Urinary bladder (tissue), 4 donors: ENCODE results near the gene IL17B. TPM values are rescaled to one million over a fixed set of nuclear protein-coding genes. Genes with fewer than 3 reads are reported as not detected.

Source experiments
- DNase-seq: peaks from one replicate; pipeline ENCODE4 v3.0.0-alpha.2; 2015; ENCODE audit errors: extremely low spot score
- H3K27ac ChIP-seq: one replicate; pipeline ENCODE4 v1.5.1; 2013; ENCODE audit warnings: low read depth, mild to moderate bottlenecking, moderate library complexity
- H3K36me3 ChIP-seq: one replicate; pipeline ENCODE4 v1.6.1; 2013; ENCODE audit warnings: mild to moderate bottlenecking, moderate library complexity; ENCODE audit not compliant: insufficient read depth
- H3K4me1 ChIP-seq: one replicate; pipeline ENCODE4 v1.6.1; 2013; ENCODE audit warnings: mild to moderate bottlenecking, moderate library complexity; ENCODE audit not compliant: insufficient read depth
- H3K4me3 ChIP-seq: one replicate; pipeline ENCODE4 v1.5.1; 2013; ENCODE audit warnings: low read depth, low read length
- WGBS: extraction: QIAGEN DNeasy Blood & Tissue Kit; methylation state at CpG from one replicate; pipeline ENCODE4 v1.1.7; 2013; 5-methylcytosine and 5-hydroxymethylcytosine counted together
- polyA plus RNA-seq: library from polyadenylated mRNA; stranded (reverse); fragments of 200-250 nt; gene quantifications from one replicate; pipeline ENCODE4 v1.2.3, GENCODE V29; 2013
- total RNA-seq: library from RNA; depleted of rRNA; stranded (reverse); fragments of >200 nt; gene quantifications from one replicate; pipeline ENCODE4 v1.2.3, GENCODE V29; 2014
- donor health status: healthy with polysubstance abuse.
- donor health status: healthy.

Gene IL17B
- total and polyA plus RNA-seq, 2 donors = 3.7 to 8.9 TPM

GRCh38 chr5:149382517-149383220, 3.6 kb upstream of the IL17B start:
- Histone ChIP-seq H3K4me3 (no peak overlapping the region), H3K27ac (no peak overlapping the region), H3K4me1 (no peaks in the 10 kb centered on the region), H3K36me3 (no peaks in the 10 kb centered on the region)
- DNase-seq = no peak
- 49% methylated on average over 12 of the region's 12 CpGs for WGBS

GRCh38 chr5:149381986-149382338, 2.9 kb upstream of the IL17B start:
- Histone ChIP-seq H3K4me3 (no peak overlapping the region), H3K36me3 (no peaks in the 10 kb centered on the region), H3K27ac (peak overlapping the region; percentile 27), H3K4me1 (no peaks in the 10 kb centered on the region)
- DNase-seq = no peak
- 24% methylated on average over 16 of the region's 16 CpGs for WGBS

- no peaks in the 10 kb centered on the region for H3K36me3 ChIP-seq
- no peak overlapping the region for H3K4me3 ChIP-seq
- H3K27ac ChIP-seq = peak overlapping the region; percentile 68
- 30% methylated on average over 8 of the region's 8 CpGs for WGBS
- DNase-seq = no peak
- no peaks in the 10 kb centered on the region for H3K4me1 ChIP-seq
These were observed 2.3 kb upstream of the IL17B start for GRCh38 chr5:149381261-149381985.

- DNase-seq = no peak
- Histone ChIP-seq H3K27ac (peak overlapping the region; percentile 55), H3K4me3 (no peak overlapping the region)
These were observed 1.5 kb upstream of the IL17B start for GRCh38 chr5:149380466-149381121.

GRCh38 chr5:149379818-149380374, 804 bp upstream of the IL17B start:
- Histone ChIP-seq H3K36me3 (no peaks in the 10 kb centered on the region), H3K4me3 (no peak overlapping the region), H3K4me1 (no peaks in the 10 kb centered on the region), H3K27ac (no peak overlapping the region)
- WGBS = 58% methylated on average over 5 of the region's 5 CpGs
- DNase-seq = no peak

More at GRCh38 chr5:149380466-149381121, 1.5 kb upstream of the IL17B start:
- WGBS = 36% methylated on average over 16 of the region's 16 CpGs
- H3K4me1 ChIP-seq = no peaks in the 10 kb centered on the region
- H3K36me3 ChIP-seq = no peaks in the 10 kb centered on the region

GRCh38 chr5:149378241-149378820, 761 bp downstream of the IL17B start:
- DNase-seq = no peak
- no peaks in the 10 kb centered on the region for H3K4me1 ChIP-seq
- no peak overlapping the region for H3K4me3 ChIP-seq

GRCh38 chr5:149376711-149377447, 2.2 kb downstream of the IL17B start:
- H3K27ac ChIP-seq = no peak overlapping the region
- no peak overlapping the region for H3K4me3 ChIP-seq
- H3K4me1 ChIP-seq = no peaks in the 10 kb centered on the region
- no peak for DNase-seq
- WGBS = 92% methylated on average over 7 of the region's 7 CpGs
- no peaks in the 10 kb centered on the region for H3K36me3 ChIP-seq

More at GRCh38 chr5:149378241-149378820, 761 bp downstream of the IL17B start:
- WGBS = 37% methylated on average over 5 of the region's 5 CpGs
- Histone ChIP-seq H3K36me3 (no peaks in the 10 kb centered on the region), H3K27ac (no peak overlapping the region)

GRCh38 chr5:149376104-149376503, 3.0 kb downstream of the IL17B start:
- Histone ChIP-seq H3K4me3 (no peak overlapping the region), H3K27ac (no peak overlapping the region), H3K36me3 (no peaks in the 10 kb centered on the region), H3K4me1 (no peaks in the 10 kb centered on the region)
- 96% methylated on average over 12 of the region's 12 CpGs for WGBS
- no peak for DNase-seq

GRCh38 chr5:149375434-149375833, 3.7 kb downstream of the IL17B start:
- H3K4me1 ChIP-seq = no peaks in the 10 kb centered on the region
- no peaks in the 10 kb centered on the region for H3K36me3 ChIP-seq
- H3K27ac ChIP-seq = no peak overlapping the region
- 82% methylated on average over 6 of the region's 6 CpGs for WGBS
- H3K4me3 ChIP-seq = no peak overlapping the region
- DNase-seq = no peak

- no peak for DNase-seq
- no peak overlapping the region for H3K4me3 ChIP-seq
- 70% methylated on average over 3 of the region's 3 CpGs for WGBS
- H3K27ac ChIP-seq = no peak overlapping the region
- H3K4me1 ChIP-seq = no peaks in the 10 kb centered on the region
- no peaks in the 10 kb centered on the region for H3K36me3 ChIP-seq
These were observed 4.3 kb downstream of the IL17B start for GRCh38 chr5:149374801-149375200.

GRCh38 chr5:149374303-149374702, 4.8 kb downstream of the IL17B start:
- Histone ChIP-seq H3K4me3 (no peak overlapping the region), H3K4me1 (no peaks in the 10 kb centered on the region), H3K27ac (no peak overlapping the region), H3K36me3 (no peaks in the 10 kb centered on the region)
- 93% methylated on average over 20 of the region's 20 CpGs for WGBS
- no peak for DNase-seq

- no peak for DNase-seq
- 77% methylated on average over 3 of the region's 3 CpGs for WGBS
- Histone ChIP-seq H3K4me1 (no peaks in the 10 kb centered on the region), H3K27ac (no peak overlapping the region), H3K4me3 (no peak overlapping the region), H3K36me3 (no peaks in the 10 kb centered on the region)
These were observed 6.2 kb downstream of the IL17B start for GRCh38 chr5:149372932-149373331.
